GM21381 (cell line): ENCODE measurements around the gene COMMD2.

Experiments used
- ATAC-seq: cut with Tn5 transposase; IDR thresholded peaks from one replicate; pipeline ENCODE4 v1.9.1; 2021; ENCODE audit warnings: mild to moderate bottlenecking, moderate library complexity; ENCODE audit not compliant: unreplicated experiment

COMMD2 gene

DNA sequence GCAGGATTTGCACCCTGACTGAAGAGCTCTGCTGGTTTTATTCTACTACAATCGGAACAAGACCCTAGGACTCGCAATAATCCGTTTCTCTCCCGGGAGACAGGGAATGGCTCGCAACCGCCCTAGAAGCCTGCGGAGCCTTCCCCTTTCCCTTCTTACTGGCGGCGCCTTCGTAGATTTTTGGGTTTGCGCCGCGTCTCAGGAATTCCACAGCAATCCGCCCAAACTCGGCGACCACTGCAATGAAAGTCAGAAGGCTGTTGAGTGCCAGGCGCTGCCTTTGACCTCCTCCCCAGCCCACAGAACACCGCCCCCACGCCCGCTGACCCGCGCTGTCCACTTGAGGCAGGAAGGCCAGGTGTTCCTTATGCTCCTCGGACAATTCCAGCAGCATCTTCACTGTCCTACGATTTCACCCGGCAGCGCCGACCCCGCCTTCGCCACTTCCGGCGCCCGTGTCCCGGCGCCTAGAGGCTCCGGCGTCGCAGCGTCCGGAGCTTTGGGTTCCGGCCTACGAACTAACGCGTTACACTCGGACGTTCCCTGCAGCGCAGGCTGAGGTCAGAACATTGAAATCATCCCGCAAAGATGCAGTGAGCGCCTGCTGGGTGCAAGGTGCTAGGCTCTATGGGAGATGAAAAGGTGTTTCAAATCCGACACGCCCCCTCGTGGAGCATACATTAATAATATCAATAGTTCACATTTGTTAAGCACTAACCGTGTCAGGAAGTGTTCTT lies at the start of gene COMMD2:
COMMD2 (minus strand) TSS at position 439 of the 737 bp plus-strand sequence; CDS start at position 394, 45 bp downstream.
- ATAC-seq: peak; percentile 98

DNA sequence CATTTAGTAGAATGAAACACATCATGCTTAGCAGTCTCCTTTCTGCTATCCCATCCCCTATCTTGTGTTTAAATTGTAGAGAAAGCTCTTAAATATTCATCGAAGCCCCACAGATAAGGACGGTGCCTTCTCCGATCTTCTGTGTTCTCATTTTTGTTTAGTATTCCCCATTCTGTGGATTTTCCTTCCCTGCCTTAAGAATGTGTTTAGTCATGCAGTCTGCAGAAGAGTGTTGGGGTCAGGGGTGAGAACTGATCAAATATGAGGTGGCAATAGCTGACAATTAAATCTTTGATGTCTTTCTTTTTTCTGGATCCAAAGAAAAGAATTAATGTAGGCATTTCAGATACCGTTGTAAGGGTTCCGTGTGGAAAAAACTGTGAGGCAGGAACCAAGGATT lies 49.4 kb upstream of the COMMD2 start:
- ATAC-seq: no peak

DNA sequence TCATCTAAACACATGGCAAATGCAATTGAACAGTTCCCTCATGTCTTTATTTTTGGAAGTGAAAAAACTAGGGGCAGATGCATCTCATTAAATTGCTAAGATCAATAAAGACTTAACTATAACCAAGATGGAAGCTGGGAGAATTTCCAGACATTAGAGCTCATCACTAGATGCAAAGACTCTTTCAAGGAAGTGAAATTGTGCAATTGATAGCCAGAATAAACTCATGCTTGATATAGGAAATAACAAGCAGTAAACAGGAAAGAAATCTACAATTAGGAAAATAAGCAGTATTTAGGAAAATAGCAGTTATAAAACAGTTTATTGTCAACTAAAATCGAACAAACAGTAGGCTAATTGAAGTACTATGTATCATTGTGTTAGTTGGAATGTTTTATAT lies 48.9 kb upstream of the COMMD2 start:
- ATAC-seq: no peak

DNA sequence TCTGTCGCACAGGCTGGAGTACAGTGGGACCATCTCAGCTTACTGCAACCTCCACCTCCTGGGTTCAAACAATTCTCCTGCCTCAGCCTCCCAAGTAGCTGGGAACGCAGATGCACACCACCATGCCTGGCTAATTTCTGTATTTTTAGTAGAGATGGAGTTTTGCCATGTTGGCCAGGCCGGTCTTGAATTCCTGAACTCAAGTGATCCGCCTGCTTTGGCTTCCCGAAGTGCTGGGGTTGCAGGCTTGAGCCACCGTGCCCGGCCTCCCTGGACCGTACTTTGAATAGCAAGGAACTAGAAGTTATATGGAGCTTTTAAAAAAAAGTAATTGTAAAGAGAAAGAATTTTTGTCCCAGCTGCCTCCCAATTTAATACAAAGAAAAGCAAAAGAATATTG lies 48.4 kb upstream of the COMMD2 start:
- no peak for ATAC-seq

DNA sequence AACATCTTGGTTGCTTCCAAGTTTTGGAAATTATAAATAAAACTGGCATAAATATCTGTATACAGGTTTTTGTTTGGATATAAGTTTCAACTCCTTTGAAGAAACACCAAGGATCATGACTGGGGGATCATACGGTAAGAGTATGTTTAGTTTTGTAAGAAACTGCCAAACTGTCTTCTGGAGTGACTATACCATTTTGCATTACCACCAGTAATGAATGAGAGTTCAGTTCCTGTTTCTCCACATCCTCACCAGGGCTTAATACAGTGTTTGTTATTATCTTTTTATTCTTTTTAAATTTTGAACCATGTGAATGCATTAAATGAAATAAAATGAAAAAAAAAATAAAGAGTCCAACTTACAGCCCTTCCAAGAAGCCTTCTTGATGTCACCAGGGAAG lies 43.7 kb upstream of the COMMD2 start:
- no peak for ATAC-seq

DNA sequence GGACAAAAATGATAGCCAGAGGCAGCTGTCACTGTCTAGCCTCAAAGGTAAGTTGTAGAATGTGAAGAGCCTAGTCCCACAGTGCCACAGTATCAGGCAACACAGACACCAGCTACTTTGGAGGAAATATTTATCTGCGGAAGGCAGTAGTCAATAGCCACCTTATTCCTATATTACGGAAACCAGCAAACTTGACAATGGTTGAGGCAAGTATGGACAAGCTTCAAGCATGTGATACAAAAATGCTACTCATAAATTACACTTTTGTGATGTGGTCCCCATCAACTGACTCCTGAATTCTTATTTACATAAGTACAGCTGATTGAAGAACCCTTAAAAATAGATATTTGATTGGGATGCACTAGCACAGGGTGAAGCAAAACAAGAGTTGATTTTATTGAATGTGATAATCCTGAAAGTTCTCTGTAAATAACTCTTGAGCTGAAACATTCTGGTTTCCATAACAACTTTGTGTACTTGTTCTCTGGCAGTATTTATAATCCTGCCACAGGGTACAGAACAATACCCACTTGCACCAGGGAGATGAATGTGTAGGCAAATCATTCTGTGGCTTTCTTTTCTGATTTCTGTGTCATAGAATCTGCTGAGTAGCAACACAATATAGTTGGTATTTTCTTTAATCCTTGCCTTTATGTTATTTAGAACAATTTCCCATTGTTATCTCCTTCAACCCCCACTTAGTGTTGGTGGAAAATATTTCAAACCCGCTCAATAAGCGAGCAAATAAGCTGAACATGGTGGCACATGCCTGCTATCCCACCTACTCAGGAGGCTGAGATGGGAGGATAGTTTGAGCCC lies 40.4 kb upstream of the COMMD2 start, which contains the start of gene ANKUB1:
ANKUB1 (minus strand) TSS at position 103 of the 819 bp plus-strand sequence. CDS start 188 bp downstream, outside the sequence.
- ATAC-seq: no peak

DNA sequence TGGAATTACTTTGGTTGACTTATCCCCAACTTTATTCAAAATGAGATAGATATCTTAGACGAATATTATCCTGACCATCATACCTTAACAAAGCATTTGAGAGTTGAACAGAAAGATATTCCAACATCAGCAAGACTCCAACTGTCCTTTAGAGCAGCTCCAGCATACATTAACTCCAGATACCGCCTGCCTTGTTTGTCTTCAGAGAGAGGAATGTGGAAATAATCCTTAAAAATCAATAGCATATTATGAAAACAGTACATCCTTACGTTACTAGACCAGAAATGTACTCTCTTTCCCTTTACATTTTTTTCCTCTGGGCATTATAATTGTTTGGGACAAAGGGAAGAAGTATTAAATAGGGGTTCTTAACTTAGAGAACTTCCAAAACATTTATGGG lies 38.4 kb upstream of the COMMD2 start:
- no peak for ATAC-seq

DNA sequence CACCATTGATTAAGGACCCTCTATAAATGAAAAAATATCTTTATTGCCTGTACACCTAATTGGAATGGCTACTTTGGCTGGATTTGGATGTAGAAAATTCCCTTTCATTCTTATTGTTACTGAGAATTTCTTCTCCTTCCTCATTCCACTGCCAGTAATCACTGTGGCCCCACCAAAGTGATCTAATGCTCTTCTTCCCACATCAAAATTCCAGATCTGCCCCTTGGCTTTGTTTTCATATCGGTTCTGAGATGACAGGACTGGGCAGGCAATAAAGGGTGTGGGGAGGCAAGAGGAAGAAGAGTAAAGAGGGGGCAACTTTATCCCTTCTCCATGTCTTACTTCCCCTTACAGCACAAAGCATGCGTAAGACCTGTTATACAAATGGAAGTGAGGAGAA lies 38.0 kb upstream of the COMMD2 start:
- ATAC-seq: no peak

DNA sequence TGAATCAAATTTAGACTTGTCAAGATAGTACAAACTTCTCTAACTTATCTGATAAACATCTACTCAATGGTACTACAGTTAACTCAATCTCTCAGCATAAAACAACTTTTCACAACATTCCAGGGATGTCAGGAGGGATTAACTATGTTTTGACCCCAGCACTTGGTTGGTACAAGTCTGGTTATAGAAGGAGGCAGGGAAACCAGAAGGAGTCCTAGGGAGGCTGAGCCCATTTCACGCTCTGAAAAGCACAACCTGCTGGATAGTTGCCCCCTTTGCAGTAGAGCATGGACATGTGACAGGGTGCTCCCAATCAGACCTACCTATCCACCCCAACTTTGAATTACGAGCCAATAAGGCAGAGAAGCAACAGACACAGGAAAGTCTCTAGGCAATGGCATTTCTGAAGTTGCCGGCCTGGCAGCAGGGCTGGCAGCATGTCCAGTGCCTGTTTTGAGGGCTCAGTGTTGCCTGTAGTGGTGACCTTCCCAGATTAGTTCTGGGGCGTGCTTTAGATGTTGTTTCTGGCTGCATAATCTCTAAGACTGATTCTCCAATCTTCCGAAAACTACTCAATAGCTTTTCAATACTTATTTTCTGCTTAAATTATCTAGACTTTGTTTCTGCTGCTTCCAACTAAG lies 31.9 kb upstream of the COMMD2 start:
- ATAC-seq: no peak

DNA sequence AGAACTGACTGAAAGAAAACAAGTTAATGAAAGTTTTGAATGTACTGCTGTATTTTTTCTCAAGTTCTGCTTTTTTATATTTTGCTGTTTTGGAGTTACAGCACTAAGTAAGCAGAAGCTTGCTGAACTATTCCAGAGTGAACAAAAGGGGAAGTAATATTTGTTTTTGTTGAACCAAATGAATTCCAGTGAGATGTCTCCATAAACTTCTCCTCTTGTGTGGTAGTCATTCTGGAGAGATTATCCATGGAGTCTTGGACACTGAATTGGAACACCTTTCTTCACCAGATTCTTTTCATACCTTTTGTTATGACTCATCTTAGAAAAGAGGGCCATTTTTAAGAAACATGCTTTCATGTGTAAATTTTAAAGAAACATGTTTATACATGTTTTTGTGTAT lies 31.3 kb upstream of the COMMD2 start:
- ATAC-seq: no peak

DNA sequence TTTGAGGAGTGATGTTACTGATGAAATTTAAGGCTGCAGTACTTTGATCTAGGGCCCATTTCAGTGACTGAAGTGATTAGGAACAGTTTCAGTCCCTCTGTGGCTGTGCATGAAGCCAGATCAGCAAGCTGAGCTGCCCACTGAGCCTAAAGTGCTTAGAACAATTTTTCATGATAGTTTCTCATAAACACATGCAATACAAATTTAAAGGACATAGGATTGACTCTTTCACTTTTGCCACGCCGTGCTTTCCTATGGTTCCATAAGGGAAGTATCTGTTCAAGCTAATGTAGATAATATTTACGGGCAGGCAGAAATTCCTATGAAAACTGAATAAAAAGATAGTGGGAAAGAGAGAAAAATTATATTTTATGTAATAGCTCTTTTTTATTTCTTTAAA lies 29.5 kb upstream of the COMMD2 start:
- ATAC-seq: no peak

DNA sequence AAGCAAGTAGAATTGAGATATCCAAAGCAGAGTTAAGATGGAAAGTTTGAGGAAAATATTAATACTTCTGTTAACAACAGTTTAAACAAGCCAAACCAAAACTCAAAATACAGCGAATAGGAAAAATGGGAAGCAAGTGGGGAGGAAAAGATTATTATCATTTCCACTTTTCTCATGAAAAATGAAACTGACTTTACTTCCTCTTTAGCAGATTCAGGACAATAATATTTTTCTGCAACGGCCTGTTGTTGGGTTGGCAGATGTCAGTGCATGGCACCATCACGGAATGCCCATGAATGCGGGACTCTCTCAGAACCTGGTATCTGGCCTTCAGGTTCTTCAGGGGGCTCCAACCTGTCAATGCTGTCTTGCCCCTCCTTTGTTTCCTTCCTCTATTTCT lies 28.9 kb upstream of the COMMD2 start:
- no peak for ATAC-seq

DNA sequence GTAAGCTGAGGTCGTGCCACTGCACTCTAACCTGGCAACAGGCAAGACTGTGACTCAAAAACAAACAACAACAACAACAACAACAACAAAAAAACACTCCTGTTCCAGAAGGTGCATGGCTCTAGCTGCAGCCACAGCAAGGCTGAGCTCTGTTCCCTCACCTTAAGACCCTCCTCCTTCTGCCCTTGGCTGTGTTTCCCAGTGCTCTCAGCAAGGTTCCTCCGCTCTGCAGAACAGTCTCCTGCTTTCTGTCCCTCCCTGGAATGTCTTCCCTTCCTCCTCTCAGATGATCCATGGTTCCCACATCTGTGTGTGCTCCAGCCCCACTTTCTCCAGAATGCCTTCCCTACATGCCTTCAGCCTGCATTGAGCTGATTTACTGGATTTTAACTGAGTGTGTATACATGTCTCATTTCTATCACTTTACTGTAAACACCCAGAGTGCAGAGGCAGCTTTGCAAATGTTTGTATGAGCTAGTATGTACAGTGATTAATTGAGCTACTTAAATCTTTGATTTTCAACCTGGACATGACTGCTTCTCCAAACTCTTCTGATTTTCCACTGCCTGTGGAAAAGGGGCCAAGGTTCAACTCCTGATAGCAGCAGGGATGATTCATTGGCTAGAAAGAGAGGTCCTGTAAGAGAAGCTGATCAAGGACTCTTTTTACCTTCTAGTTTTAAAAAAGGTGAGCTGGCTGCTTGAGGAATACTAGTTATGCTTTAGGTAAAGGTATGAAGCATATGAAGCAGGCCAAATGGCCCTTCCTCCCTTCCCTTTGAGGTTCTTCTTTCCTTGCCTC lies 25.3 kb upstream of the COMMD2 start:
- ATAC-seq: no peak

DNA sequence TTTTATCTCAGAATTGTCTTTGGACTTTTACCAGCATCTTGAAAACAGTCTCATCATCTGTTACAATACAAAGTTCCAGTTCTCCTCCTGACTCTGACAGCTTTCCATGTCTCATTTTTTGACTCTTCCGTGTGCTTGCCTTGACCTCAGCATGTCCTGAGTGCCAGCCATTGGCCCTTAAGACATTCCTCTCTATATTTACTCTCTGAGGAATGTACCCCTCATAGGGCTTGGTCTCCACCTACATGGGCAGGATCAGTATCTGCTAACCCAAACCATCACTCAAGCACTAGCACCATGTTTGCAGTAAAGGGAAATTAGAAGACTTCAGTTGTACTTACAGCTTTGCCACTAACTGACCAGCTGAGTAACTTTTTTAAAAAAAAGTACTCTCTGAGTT lies 23.9 kb upstream of the COMMD2 start:
- ATAC-seq: no peak

DNA sequence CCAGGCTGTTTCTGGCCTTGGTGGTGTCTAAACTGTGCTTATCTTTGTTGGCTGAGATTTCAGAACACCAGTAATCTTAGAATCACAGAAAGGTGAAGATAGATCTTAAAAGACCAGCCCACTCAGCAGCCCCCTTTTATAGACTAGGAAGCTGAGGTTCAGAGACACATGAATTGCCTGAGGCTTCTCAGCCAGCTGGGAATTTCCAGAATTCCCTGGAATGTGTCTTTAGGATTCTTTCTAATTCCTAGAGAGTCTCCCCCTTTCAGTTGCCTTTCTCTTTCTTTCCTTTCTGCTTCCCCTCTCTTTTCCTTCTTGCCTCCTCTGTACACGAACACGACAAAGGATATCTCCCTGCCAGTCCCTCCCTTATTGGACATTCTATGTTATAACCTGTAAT lies 20.6 kb upstream of the COMMD2 start:
- ATAC-seq: no peak

DNA sequence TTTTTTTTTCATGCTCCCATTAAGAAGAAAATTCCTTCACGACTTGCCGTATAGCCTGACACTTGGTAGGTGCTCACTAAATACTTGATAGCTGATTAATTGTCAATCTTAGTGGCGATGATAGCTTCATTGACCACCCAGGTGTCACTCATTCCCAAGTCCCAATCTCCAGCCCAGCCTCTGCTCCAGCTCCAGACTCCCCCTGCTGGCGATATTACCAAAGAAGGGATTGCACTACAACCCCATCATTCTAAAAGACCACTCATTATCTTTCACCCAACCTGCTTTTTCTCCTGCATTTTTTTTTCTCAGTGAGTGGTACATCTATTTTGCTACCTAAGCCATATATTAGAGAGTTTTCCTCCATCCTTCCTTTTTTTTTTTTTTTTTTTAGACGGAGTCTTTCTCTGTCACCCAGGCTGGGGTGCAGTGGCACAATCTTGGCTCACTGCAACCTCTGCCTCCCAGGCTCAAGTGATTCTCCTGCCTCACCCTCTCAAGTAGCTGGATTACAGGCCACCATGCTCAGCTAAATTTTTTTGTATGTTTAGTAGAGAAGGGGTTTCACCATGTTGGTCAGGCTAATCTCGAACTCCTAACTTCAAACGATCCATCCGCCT lies 19.5 kb upstream of the COMMD2 start:
- no peak for ATAC-seq

DNA sequence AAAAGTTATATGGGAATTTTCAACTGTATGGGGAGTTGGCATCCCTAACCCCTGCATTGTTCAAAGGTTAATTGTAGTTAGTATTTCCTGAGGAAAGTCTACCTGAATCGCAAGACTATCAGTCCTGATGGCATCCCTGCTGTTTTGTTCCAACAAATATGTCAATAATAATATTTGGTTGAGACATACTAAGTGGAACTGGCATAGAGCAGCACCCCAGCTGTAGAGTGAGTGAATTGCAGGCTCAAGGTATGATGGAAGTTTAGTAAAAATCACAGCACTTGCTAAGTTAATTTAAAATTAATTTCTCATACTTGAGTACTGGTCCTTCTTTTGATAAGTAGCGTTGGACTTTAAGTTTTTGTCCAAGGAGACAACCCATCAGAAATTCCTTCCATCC lies 18.0 kb upstream of the COMMD2 start:
- no peak for ATAC-seq

DNA sequence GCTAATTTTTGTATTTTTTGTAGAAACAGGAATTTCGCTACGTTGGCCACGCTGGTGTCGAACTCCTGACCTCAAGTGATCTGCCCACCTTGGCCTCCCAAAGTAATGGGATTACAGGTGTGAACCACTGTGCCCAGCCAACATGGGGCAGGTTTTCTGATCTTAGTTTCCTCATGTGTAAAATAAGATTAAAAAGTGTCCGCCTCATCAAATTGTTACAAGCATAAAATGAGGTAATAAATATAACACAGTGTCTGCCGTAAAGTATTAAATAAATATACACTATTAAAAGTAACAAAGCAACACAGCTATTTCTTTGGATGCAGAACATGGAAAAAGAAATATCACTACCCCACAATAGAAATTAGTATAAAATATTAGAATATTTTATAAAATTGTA lies 16.4 kb upstream of the COMMD2 start:
- no peak for ATAC-seq

DNA sequence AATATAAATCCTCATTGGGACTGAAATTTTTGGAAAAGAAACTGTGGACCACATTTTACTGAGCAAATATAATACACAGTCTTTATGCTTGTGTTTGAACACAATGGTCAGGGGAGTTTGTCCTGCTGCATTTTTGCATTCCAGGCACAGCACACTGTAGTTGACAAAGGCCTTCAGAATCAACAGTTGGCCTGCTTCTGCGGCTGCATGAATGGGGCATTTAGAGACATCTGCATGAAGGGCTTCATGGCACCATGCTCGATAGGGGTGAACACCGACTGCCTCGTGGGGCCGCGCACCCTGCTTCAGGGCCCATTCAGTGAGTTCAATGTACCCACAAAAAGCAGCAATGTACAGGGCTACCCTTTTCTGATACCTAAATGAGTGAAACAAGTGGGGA lies 15.4 kb upstream of the COMMD2 start:
- ATAC-seq: no peak

DNA sequence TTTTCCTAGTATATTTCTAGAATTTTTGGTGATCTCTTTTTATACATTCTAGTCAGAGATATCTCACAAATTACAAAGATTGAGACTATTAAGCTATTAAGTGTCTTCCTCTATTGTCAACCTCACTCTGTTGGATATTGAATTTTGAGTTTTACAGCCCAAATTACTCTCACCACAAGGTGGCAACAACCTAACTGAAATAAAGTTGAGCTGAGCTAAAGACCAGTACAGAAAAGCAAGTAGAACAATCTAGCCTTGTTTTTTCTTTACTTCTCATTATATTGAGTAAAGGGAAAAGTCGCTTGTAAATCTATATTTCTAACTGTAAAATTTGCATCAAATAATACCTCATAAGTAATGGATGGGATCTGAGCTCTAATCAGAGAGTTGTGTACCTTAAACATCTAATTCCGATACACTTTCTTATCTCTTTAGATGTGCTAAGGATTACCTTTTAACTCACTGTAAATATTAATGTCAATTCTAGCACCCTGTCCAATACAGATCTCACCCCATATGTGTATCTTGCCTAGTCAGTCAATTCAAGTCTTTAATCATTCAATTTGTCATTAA lies 13.6 kb upstream of the COMMD2 start:
- ATAC-seq: no peak
